T follicular helper cell (primary cell): ENCODE results near the gene ULK1.

Source experiments
- DNase-seq: peaks from one replicate; pipeline ENCODE4 v3.0.0-alpha.2; 2020; ENCODE audit warnings: low read depth

ULK1 gene

GRCh38 chr12:131908092-131909080 lies 14.0 kb downstream of the ULK1 start:
- DNase-seq, result no peak

- no peak for DNase-seq
These were observed 14.8 kb downstream of the ULK1 start for GRCh38 chr12:131909081-131909751.

GRCh38 chr12:131909752-131910219 lies 15.4 kb downstream of the ULK1 start:
- DNase-seq, result no peak

- DNase-seq, result no peak
These were observed 16.0 kb downstream of the ULK1 start for GRCh38 chr12:131910302-131911027.

- no peak for DNase-seq
These were observed 16.7 kb downstream of the ULK1 start for GRCh38 chr12:131911028-131911650.

GRCh38 chr12:131911851-131912477 lies 17.5 kb downstream of the ULK1 start:
- no peak for DNase-seq

- DNase-seq, result no peak
These were observed 18.3 kb downstream of the ULK1 start for GRCh38 chr12:131912518-131913274.

GRCh38 chr12:131913666-131914065 lies 19.2 kb downstream of the ULK1 start:
- DNase-seq, result no peak

GRCh38 chr12:131914179-131914702 lies 19.8 kb downstream of the ULK1 start:
- DNase-seq, result no peak

- no peak for DNase-seq
These were observed 20.7 kb downstream of the ULK1 start for GRCh38 chr12:131915000-131915689.

GRCh38 chr12:131915823-131916222 lies 21.4 kb downstream of the ULK1 start:
- DNase-seq, result no peak

- DNase-seq, result no peak
These were observed 22.1 kb downstream of the ULK1 start for GRCh38 chr12:131916306-131917138.

GRCh38 chr12:131917139-131917710 lies 22.8 kb downstream of the ULK1 start:
- no peak for DNase-seq

GRCh38 chr12:131917711-131918306 lies 23.4 kb downstream of the ULK1 start:
- no peak for DNase-seq

GRCh38 chr12:131918311-131919050 lies 24.1 kb downstream of the ULK1 start:
- DNase-seq, result no peak

- no peak for DNase-seq
These were observed 24.6 kb downstream of the ULK1 start for GRCh38 chr12:131919051-131919347.

GRCh38 chr12:131919366-131920156 lies 25.1 kb downstream of the ULK1 start:
- no peak for DNase-seq
